ENCODE measurements around the gene RBM38.

RBM38 gene

DNA sequence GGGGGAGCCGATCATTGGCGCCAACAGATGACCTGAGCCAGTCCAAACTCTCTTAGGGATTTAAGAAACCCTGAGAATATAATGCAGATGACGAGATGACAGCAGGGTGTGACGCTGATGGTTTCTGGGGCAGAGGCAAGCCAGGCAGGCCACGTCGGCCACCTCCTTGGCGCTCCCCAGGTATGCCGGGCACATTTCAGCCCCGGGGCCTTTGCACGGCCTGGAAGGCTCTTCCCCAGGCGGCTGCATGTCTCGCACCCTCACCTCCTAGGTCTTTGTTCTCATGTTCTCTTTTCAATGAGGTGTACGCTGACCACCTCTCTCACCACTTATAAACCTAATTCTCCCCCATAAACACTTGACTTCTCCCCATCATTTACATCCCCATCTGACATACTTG lies 64.9 kb downstream of the RBM38 start:
- DNase-seq: no peak

DNA sequence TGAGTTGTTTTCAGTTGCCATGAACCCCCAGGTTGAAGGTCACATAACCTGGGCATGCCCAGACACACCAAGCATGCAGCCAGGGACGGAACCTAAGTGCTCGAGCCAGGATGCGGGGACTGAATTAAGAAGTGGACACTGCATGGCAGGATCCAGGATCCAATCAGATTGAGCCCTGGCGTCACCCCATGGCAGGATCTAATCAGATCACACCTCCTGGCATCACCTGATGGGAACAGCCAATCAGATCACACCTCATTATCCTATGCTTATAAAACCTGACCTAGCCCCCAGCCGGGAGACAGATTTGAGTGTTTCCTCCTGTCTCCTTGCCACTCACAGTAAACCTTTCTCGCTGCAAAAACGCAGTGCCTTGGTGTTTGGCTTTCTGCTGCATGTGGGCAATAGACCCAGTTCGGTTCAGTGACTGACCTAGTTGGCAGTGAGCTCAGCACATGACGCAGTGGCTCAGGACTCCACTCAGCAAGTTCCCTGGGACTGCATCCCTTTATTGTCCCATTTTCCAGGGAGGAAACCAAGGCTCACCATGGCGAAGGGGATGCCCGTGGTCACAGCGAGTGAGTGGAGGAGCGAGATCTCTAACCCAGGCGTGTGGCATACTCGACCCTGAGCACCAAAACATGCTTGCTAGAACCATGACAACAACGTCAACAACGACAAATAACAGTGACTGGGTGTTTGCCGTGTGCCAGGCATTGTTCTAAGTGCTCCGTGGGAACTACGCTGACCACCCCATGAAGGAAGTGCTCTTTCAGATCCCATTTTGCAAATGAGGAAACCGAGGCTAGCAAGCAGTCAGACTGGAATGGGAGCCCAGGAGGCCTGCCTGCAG lies 66.3 kb downstream of the RBM38 start:
- no peak for DNase-seq

DNA sequence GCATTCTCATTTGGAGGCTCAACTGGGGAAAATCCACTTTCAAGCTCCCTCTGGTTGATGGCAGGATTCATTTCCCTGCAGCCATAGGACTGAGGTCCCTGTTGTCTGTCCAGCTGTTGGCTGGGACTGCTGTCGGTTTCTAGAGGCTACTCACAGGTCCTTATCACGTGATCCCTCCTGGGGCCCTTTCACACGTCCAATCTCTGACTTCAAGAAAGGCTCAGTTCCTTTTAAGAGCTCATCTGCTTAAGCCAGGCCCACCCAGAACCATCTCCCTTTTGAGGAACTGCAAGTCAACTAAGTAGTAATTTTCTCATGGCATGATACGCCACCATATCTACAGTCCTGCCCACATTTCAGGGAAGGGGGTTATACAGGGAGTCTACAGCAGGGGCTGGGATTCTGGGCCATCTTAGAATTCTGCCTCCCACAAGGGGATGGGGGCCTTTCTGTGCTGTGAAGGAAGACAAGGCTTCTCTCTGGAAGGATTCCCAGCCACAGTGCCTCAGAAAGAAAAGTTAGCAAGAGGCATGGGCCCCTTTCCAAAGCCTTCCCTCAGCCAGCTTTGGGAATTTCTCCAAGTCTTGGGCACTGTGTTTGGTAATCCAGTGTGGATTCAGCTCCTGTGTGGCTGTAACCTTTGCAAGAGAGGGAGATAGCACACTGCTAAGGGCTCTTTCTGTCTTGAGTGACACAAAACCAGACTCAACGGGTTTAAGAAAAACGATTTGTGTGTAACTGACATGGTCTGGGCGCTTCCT lies 67.4 kb downstream of the RBM38 start:
- no peak for DNase-seq

Data from kidney glomerular epithelial cell (primary cell).